ENCODE data around the gene ZNF778.

The ZNF778 gene

GRCh38 chr16:89217388-89218191, at the start of gene ZNF778:
Gene ZNF778 (plus strand): TSS chr16:89217703. CDS start chr16:89221128, 3,425 bp downstream.
- DNase-seq (ENCODE audit: low spot score), result peak; percentile 90

DNA sequence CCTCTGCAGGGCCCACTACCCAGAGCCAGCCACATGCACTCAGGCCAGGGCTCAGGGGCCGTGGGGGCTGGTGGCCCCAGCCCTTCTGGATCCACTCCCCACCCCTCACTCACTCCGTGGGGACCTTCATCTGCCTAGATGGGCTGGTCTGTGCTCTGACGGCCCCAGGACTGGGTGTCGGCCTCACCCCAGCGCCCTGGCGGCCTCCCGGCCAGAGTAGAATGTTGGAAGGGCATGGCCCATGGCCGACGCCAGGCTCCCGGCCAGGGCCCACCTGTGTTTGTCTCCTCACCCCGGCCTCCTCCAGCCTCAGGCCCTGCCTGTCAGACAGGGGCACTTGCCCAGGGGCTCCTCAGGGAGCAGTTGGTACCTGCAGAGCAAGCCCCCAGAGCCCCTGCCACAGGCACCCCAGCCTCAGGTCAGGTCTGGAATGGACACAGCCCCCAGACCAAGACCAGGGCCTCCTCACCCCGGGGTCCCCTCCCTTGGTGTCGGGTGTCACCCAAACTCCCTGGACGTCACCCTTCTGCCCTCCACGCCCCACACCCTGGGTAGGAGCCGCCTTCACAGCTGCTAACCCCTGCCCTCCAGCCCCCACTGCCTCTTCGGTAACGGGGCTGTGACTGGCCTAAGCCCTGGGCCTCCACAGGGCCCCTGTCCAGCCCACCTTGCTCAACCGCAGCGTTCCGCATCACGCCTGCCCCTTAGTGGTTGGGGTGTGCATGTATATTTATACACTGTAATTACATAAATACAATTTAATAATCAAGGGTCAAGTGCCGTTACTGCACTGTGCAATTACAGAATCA, 48.9 kb upstream of the ZNF778 start:
- peak; percentile 43 for DNase-seq (ENCODE audit: low spot score)

GRCh38 chr16:89169778-89170177, 47.7 kb upstream of the ZNF778 start:
- DNase-seq (ENCODE audit: low spot score), result no peak

DNA sequence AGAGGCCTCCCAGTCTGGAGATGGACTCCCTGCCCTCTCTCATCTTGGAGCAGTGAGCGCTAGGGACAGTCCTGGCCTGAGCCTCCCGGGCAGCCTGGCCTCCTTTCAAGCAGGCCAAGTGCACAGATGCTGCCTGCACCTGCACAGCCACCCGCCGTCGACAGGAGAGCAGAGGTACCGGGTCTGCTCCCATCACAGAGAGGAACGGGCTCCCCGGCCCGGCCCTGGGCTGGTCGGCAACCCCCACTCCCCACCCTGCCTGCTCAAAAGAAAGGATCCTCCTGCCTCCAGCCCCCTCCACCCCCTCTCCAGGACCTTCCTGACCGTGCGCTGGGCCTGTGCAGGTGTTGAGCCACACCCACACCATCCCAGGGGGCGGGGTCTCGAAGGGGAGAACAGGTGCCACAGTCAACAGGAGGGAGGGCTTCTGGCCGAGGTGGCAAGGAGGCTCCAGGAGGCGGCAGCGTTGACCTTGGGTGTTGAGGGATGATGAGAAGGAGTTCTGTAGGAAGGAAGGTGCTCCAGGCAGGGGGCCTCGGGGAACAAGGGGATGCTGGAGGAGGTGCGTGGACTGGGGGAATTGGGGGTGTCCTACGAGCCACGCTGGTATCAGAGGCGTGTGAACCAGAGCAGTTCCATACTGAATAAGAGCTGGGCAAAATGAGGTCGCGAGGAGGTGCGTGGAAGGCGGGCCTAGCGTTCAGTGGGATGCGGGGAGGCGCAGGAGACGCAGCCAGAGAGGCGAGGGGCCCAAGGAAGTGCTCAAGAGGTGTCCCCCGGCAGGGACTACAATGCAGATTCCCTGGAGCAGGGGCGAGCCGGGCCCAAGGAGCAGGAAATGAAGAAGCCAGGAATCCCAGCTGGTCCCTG, 46.9 kb upstream of the ZNF778 start:
- DNase-seq (ENCODE audit: low spot score), result peak; percentile 59

GRCh38 chr16:89171216-89172170, 46.0 kb upstream of the ZNF778 start, which contains the start of gene CDH15:
Gene CDH15 (plus strand): TSS chr16:89171748. CDS start chr16:89171832, 84 bp downstream.
- peak; percentile 97 for DNase-seq (ENCODE audit: low spot score)

DNA sequence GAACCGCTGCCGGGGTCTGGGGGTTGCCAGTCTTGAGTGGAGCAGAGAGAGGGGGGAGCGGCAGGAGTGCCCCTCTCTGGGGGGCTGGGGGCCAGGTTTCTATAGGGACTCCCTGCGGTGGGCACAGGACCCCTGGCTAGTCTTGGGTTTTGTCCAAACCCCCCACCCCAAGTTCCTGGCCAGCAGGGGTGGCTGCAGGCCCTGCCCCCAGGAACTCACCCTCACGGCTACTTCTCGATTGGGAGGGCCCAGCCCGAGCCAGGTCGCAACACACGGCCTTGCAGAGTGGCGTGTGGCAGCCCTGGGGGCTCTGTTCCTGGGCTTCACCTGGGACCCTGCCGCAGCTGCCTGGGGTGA, 45.4 kb upstream of the ZNF778 start:
- no peak for DNase-seq (ENCODE audit: low spot score)

DNA sequence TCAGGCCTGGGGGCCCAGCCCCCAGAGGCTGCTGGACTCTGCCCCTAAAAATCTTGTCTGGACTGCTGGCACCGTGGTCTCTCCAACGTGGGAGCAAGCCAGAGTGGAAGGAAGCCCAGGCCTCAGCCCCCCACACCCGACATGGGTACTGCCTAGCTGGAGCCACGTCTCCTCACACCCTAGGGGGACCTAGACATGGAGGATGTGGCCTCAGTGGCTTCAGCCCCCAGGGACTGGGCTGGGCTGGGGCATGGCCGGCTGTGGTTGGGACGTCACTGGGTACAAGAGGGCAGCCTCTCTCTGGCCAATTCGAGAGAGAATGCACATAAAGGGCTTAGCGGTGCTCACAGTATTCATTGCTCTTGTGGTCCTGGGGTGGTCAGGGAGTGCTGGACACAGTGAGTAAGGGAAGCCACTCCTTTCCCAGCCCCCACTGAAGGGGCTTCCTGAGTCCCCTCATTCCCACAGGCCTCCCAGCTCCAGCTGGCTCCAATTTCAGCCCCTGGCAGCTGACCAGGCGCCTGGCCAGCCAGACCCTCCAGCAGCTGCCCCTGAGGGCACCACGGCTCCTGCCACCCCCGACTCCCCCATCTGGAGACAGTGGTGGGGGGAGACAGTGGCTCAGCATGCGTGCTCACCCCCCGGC, 44.9 kb upstream of the ZNF778 start:
- no peak for DNase-seq (ENCODE audit: low spot score)

DNA sequence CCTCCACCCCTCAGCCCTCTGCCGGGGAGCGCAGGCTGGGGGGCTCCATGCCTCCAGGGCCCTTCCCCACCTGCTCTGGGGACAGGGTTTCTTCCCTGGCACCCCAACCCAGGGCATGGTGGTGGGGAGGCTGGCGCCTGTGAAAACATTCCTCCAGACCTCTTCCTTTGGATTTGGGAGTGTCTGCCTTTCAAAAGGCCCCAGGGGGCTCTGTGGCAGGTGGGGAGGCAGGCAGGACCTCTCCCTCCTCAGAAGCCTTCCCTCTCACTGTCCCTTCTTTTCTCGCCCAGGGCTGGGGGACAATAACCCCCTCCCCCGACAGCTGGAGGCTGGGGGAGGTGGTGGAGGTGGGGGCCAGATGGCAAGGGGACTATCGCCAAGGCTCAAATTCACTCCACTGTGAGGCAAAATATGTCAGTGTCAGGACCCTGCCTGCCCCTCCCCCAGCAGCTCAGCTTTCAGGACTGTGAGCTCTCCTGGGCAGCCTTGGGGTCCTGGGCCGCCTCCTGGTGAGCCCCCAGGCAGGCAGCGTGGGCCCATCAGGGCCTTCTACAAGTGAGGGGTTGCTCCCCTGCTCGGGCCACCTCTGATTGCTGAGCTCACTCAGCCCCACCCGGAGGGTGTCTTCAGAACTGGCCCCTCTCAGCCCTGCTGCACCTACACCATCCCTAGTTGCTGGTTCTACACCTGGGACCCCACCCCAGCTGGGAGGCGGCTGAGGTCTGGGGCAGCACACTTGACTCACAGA, 44.2 kb upstream of the ZNF778 start:
- DNase-seq (ENCODE audit: low spot score), result peak; percentile 29

GRCh38 chr16:89174055-89174827, 43.3 kb upstream of the ZNF778 start:
- DNase-seq (ENCODE audit: low spot score), result no peak

DNA sequence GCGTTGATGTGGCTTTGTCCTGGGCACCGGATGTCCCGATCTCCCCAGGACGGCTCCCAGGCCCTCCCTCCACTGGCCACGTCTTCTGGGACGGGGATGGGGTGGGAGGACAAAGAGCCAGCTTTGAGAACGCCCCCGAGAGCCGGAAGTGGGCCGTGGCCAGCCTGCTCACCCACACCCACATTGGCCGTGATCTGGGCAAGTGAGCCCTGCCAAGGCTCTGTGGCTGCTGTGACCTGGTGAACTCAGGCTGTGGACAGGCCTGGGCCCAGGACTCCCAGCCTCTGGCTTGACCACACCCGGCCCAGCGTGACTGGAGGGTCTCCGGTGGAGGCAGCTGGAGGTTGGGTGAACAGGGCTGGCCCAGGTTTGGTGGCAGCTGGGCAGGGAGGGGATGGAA, 42.6 kb upstream of the ZNF778 start:
- DNase-seq (ENCODE audit: low spot score), result no peak

- no peak for DNase-seq (ENCODE audit: low spot score)
Measured at GRCh38 chr16:89175280-89176146, 42.0 kb upstream of the ZNF778 start.

DNA sequence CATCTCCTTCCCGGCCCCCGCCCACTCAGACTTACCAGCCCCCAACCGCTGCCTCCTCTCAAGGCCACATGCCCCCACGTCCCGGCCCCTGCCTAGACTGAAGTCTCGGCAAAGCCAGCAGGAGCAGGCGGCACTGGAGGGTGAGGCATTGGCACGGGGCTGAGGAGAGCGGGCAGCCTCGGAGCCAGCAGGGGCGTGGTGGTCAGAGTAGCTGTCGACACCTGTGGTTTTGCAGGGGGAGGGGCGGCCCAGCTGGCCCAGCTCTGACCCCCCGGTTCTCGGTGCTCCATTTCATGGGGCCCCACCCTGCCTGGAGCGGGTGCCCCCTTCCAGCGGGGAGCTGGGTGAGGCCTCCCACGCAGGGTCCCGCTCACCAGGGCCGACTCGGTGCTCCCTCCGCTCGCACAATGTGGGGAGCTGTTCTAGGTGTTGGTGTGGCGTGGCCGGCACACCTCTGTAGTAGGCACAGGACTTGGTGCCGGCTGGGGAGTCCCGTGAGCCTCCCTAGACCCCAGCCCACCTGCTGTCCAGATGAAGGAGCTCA, 41.3 kb upstream of the ZNF778 start:
- no peak for DNase-seq (ENCODE audit: low spot score)

GRCh38 chr16:89176717-89177116, 40.8 kb upstream of the ZNF778 start:
- no peak for DNase-seq (ENCODE audit: low spot score)

DNA sequence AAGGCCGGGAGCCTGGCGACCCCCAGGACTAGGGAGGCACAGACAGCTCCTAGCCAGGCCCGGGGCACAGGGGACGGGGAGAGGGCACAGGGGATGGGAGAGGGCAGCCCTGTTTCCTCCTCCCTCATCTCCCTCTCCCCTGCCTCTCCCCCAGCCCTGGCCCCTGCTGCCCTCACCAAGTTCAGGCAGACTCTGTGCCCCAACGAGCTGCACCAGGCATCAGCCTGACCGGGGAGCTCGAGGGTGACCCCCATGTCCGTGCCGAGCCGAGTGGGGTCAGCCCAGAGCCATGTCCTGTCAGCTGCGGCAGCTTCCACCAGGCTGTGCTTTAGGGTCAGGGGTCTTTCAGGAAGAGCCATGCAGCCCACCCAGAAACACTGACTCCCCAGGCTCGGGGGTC, 40.0 kb upstream of the ZNF778 start:
- no peak for DNase-seq (ENCODE audit: low spot score)

GRCh38 chr16:89178453-89179147, 38.9 kb upstream of the ZNF778 start:
- no peak for DNase-seq (ENCODE audit: low spot score)

DNA sequence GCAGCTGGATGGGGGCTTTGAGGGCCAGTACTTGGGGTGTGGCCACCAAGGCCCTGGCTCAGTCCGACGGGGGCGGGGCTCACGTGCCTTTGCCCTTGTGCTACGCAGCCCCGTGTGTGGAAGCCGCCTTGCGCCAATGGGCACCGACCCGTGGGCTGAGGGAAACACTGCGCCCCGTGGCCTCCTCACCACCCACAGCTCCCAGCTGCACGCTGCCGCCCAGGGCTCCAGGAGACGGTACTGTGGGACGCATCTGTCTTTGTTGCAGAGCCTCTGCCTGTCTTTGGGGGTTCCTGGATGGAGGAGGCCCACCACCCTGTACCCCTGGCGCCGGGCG, 38.4 kb upstream of the ZNF778 start:
- no peak for DNase-seq (ENCODE audit: low spot score)

DNA sequence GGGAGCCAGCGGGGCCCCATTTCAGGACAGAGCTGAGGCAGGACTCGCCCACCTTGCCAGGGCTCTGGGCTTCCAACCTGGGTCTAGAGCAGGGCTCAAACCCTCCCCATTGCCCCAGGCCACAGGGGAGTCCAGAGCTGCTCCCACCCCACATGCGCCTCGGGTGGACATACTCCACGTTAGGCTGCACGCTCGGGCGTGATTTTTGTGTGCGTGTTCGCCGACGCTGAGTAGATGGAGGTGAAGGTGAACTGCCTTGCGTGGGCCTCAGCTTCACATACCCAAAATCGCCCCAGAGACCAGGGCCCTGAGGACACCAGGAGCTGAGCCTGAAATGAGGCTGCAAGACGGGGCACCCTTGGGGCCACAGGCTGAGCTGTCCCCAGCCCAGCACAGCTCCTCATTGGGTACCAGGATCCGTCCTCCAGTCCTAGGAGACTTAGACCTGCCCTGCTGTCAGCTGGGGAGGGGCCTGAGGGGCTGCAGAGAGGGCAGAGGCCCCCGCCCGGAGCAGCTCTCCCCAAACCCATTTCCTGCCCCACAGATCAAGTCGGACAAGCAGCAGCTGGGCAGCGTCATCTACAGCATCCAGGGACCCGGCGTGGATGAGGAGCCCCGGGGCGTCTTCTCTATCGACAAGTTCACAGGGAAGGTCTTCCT, 37.7 kb upstream of the ZNF778 start:
- no peak for DNase-seq (ENCODE audit: low spot score)

Measured in NAMALWA (cell line).